HepG2 (cell line): ENCODE measurements around the gene CDC42EP1. TPM values are rescaled to one million over a fixed set of nuclear protein-coding genes. Genes with fewer than 3 reads are reported as not detected.

ENCODE experiments used
- NR3C1 ChIP-seq: sonication (generic); formaldehyde crosslinking; IDR thresholded peaks from 2 replicates; pipeline ENCODE4 v1.4.0; 2020; ENCODE audit warnings: missing genetic modification reagents
- PTBP1 ChIP-seq: fragments of 200-400 bp; formaldehyde crosslinking; IDR thresholded peaks from 2 replicates; pipeline ENCODE4 v1.6.1; 2018; ENCODE audit warnings: low read length, low read depth; ENCODE audit not compliant: poor library complexity, severe bottlenecking
- SETDB1 ChIP-seq: sonication (generic); formaldehyde crosslinking; IDR thresholded peaks from 2 replicates; pipeline ENCODE4 v1.5.1; 2020; ENCODE audit warnings: missing genetic modification reagents, mild to moderate bottlenecking, borderline replicate concordance
- SIX1 ChIP-seq: sonication (generic); formaldehyde crosslinking; IDR thresholded peaks from 2 replicates; pipeline ENCODE4 v1.4.0; 2020; ENCODE audit warnings: missing genetic modification reagents, borderline replicate concordance
- SRSF1 ChIP-seq: fragments of 200-400 bp; formaldehyde crosslinking; optimal IDR thresholded peaks from 2 replicates; pipeline ENCODE3; 2017; ENCODE audit warnings: mild to moderate bottlenecking, low read depth, low read length, moderate library complexity
- STAT5B ChIP-seq: sonication (generic); formaldehyde crosslinking; IDR thresholded peaks from 2 replicates; pipeline ENCODE4 v1.4.0; 2020; ENCODE audit warnings: missing genetic modification reagents
- TCF7L2 ChIP-seq: IDR thresholded peaks from 2 replicates; pipeline ENCODE4 v1.6.1; 2011; ENCODE audit warnings: mild to moderate bottlenecking, low read depth, low read length, moderate library complexity
- U2AF1 ChIP-seq: fragments of 200-400 bp; formaldehyde crosslinking; optimal IDR thresholded peaks from 2 replicates; pipeline ENCODE3; 2017; ENCODE audit warnings: mild to moderate bottlenecking, low read depth, low read length
- ZNF441 ChIP-seq: sonication (generic); formaldehyde crosslinking; IDR thresholded peaks from 2 replicates; pipeline ENCODE4 v1.7.0; 2021; ENCODE audit warnings: missing genetic modification reagents, borderline replicate concordance
- ZNF451 ChIP-seq: sonication (generic); formaldehyde crosslinking; IDR thresholded peaks from 2 replicates; pipeline ENCODE4 v1.5.0; 2020; ENCODE audit warnings: mild to moderate bottlenecking, missing genetic modification reagents
- ZNF567 ChIP-seq: sonication (generic); formaldehyde crosslinking; IDR thresholded peaks from 2 replicates; pipeline ENCODE4 v1.8.1; 2023; ENCODE audit warnings: mild to moderate bottlenecking, missing genetic modification reagents, borderline replicate concordance
- polyA plus RNA-seq, 8 experiments: library from polyadenylated mRNA; depleted of rRNA in 3 of 8; stranded (reverse) in 7 of 8; unstranded in 1 of 8; fragments of >200 nt; fragmentation: Illumina TruSeq in 4 of 8; extraction: Trizol in 4 of 8; gene quantifications; 2 replicates each; pipeline versions ENCODE4 v1.2.1 to v1.2.3, GENCODE V29; 2011 to 2016; ENCODE audit warnings: low read depth in 4 of 8, missing spikeins in 1 of 8, mixed read lengths in 1 of 8; ENCODE audit not compliant: insufficient read depth in 1 of 8
- total RNA-seq, 5 experiments: library from RNA; depleted of rRNA; stranded (reverse); fragments of >200 nt; fragmentation: Illumina TruSeq; extraction: Trizol; gene quantifications; 2 replicates each; pipeline ENCODE4 v1.2.3, GENCODE V29; 2016; ENCODE audit warnings: low read depth in 1 of 5
- TF ChIP-seq, protein P1 (sequence below): sonication (generic); formaldehyde crosslinking; IDR thresholded peaks from 2 replicates; pipeline ENCODE4 v1.4.0; 2020; ENCODE audit warnings: mild to moderate bottlenecking, missing genetic modification reagents
- TF ChIP-seq, protein P2 (sequence below): sonication (generic); formaldehyde crosslinking; IDR thresholded peaks from 2 replicates; pipeline ENCODE4 v1.4.0; 2020; ENCODE audit warnings: missing genetic modification reagents
- TF ChIP-seq, protein P3 (sequence below): sonication (generic); formaldehyde crosslinking; IDR thresholded peaks from 2 replicates; pipeline ENCODE4 v1.4.0; 2020; ENCODE audit warnings: missing genetic modification reagents

The CDC42EP1 gene
- total and polyA plus RNA-seq, 2 of the 13 experiments (the other 11 are each of a cell fraction or from before 2014, with no cell fraction given), result 17.1 to 29.5 TPM

DNA sequence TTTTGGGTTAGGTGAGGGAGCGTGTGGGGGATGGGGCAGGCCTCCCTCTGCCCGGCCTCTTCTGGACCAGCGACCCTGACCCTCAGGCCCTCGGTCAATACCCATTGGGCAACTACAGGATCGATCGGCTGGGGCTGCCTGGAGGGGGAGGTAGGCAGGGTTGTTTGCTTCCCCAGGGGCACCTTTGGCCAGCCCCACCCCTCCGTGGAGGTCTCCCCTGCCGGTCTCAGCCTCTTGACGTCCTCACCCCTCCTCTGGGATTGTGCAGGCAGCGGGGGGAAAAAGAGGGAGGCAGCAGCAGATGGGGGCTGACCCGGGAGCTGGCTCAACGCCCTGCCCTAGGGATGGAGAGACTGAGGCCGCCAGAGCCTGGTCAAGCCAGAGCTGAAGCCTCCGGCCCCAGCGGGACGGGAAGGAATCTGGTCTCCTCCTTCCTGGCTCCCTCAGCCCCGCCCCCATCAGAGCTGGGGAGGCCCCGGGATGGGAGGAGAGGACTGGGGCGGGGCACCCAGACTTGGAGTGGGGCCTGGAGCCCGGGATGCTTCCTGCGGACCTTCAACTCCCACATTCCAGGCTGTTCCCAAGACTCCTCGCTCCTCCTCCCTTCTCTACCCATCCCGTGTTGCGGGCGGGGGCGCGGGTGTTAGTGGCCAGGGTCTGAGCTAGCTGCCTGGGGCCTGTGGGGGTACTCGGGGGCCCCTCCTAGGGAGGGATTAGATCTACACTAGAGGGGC lies 14.4 kb upstream of the CDC42EP1 start (continued):
- TF ChIP-seq, protein P1, sequence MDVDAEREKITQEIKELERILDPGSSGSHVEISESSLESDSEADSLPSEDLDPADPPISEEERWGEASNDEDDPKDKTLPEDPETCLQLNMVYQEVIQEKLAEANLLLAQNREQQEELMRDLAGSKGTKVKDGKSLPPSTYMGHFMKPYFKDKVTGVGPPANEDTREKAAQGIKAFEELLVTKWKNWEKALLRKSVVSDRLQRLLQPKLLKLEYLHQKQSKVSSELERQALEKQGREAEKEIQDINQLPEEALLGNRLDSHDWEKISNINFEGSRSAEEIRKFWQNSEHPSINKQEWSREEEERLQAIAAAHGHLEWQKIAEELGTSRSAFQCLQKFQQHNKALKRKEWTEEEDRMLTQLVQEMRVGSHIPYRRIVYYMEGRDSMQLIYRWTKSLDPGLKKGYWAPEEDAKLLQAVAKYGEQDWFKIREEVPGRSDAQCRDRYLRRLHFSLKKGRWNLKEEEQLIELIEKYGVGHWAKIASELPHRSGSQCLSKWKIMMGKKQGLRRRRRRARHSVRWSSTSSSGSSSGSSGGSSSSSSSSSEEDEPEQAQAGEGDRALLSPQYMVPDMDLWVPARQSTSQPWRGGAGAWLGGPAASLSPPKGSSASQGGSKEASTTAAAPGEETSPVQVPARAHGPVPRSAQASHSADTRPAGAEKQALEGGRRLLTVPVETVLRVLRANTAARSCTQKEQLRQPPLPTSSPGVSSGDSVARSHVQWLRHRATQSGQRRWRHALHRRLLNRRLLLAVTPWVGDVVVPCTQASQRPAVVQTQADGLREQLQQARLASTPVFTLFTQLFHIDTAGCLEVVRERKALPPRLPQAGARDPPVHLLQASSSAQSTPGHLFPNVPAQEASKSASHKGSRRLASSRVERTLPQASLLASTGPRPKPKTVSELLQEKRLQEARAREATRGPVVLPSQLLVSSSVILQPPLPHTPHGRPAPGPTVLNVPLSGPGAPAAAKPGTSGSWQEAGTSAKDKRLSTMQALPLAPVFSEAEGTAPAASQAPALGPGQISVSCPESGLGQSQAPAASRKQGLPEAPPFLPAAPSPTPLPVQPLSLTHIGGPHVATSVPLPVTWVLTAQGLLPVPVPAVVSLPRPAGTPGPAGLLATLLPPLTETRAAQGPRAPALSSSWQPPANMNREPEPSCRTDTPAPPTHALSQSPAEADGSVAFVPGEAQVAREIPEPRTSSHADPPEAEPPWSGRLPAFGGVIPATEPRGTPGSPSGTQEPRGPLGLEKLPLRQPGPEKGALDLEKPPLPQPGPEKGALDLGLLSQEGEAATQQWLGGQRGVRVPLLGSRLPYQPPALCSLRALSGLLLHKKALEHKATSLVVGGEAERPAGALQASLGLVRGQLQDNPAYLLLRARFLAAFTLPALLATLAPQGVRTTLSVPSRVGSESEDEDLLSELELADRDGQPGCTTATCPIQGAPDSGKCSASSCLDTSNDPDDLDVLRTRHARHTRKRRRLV, result 0 out of 2 replicates have a peak, but pooled peaks have one; percentile 31
- TF ChIP-seq ZNF451 (CRISPR knock-in tag) (no peak; the same call in 1 of the 2 replicates), U2AF1 (no peak), PTBP1 (no peak), TCF7L2 (no peak), SETDB1 (CRISPR knock-in tag) (no peak; the same call in 1 of the 2 replicates), ZNF441 (CRISPR knock-in tag) (no peak; the same call in 1 of the 2 replicates), NR3C1 (CRISPR knock-in tag) (no peak), SIX1 (no peak; the same call in 1 of the 2 replicates), ZNF567 (CRISPR knock-in tag) (peak; percentile 94), SRSF1 (peak; percentile 92), STAT5B (CRISPR knock-in tag) (peak; percentile 63; the same call in 1 of the 2 replicates)
- TF ChIP-seq, protein P2, sequence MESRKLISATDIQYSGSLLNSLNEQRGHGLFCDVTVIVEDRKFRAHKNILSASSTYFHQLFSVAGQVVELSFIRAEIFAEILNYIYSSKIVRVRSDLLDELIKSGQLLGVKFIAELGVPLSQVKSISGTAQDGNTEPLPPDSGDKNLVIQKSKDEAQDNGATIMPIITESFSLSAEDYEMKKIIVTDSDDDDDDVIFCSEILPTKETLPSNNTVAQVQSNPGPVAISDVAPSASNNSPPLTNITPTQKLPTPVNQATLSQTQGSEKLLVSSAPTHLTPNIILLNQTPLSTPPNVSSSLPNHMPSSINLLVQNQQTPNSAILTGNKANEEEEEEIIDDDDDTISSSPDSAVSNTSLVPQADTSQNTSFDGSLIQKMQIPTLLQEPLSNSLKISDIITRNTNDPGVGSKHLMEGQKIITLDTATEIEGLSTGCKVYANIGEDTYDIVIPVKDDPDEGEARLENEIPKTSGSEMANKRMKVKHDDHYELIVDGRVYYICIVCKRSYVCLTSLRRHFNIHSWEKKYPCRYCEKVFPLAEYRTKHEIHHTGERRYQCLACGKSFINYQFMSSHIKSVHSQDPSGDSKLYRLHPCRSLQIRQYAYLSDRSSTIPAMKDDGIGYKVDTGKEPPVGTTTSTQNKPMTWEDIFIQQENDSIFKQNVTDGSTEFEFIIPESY, result peak; percentile 85
- TF ChIP-seq, protein P3, sequence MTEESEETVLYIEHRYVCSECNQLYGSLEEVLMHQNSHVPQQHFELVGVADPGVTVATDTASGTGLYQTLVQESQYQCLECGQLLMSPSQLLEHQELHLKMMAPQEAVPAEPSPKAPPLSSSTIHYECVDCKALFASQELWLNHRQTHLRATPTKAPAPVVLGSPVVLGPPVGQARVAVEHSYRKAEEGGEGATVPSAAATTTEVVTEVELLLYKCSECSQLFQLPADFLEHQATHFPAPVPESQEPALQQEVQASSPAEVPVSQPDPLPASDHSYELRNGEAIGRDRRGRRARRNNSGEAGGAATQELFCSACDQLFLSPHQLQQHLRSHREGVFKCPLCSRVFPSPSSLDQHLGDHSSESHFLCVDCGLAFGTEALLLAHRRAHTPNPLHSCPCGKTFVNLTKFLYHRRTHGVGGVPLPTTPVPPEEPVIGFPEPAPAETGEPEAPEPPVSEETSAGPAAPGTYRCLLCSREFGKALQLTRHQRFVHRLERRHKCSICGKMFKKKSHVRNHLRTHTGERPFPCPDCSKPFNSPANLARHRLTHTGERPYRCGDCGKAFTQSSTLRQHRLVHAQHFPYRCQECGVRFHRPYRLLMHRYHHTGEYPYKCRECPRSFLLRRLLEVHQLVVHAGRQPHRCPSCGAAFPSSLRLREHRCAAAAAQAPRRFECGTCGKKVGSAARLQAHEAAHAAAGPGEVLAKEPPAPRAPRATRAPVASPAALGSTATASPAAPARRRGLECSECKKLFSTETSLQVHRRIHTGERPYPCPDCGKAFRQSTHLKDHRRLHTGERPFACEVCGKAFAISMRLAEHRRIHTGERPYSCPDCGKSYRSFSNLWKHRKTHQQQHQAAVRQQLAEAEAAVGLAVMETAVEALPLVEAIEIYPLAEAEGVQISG, result peak; percentile 92
